Right cardiac atrium (tissue), 5 donors: ENCODE results near the gene TMEM223. TPM values are rescaled to one million over a fixed set of nuclear protein-coding genes. Genes with fewer than 3 reads are reported as not detected.
"Not testable (repeated sequence)": the region's sequence is repeated elsewhere in the genome, so short reads cannot be mapped to it uniquely, and the experiment has no call there.

Experiments
- ATAC-seq, 2 donors: fragments of 200-7000 bp; cut with Tn5 transposase; one replicate each; pipeline versions ENCODE4 v1.8.0 to v1.9.1; 2020; ENCODE audit warnings: moderate library complexity in 2 of 2, mild to moderate bottlenecking in 1 of 2
- DNase-seq, 3 donors: peaks; one replicate each; pipeline ENCODE4 v3.0.0-alpha.2; 2020
- H3K27ac ChIP-seq: one replicate; pipeline ENCODE4 v1.5.1; 2013; ENCODE audit warnings: mild to moderate bottlenecking, low read length, control low read depth, moderate library complexity
- H3K27me3 ChIP-seq: one replicate; pipeline ENCODE4 v1.6.1; 2013; ENCODE audit not compliant: control insufficient read depth, insufficient read depth
- H3K4me1 ChIP-seq: one replicate; pipeline ENCODE4 v1.6.1; 2013; ENCODE audit warnings: low read length; ENCODE audit not compliant: control insufficient read depth, insufficient read depth
- H3K4me3 ChIP-seq: one replicate; pipeline ENCODE4 v1.5.1; 2013; ENCODE audit warnings: low read length, control low read depth
- H3K9me3 ChIP-seq: one replicate; pipeline ENCODE4 v1.6.1; 2013; ENCODE audit warnings: low read length; ENCODE audit not compliant: control insufficient read depth
- WGBS: extraction: QIAGEN DNeasy Blood & Tissue Kit; methylation state at CpG from one replicate; pipeline ENCODE4 v1.1.7; 2013; 5-methylcytosine and 5-hydroxymethylcytosine counted together
- intact Hi-C, 4 donors: fragments of 100-400 bp; cut with DNase I; formaldehyde crosslinking; loops; one replicate each; pipeline versions ENCODE4 v1.11.0 to v1.14.0; 2022 to 2023
- long read RNA-seq, 4 donors: library from polyadenylated mRNA; unstranded; transcript quantifications; one replicate each; pipeline ENCODE4 v2.0.0, GENCODE V29; 2020 to 2021
- polyA plus RNA-seq: library from polyadenylated mRNA; stranded (reverse); fragments of 200-250 nt; gene quantifications from one replicate; pipeline ENCODE4 v1.2.3, GENCODE V29; 2013
- total RNA-seq, 4 donors: library from RNA; stranded (reverse); fragmentation: NEBNext Ultra II Directional; extraction: Animal tissue kit (Norgen Biotek cat#: 25700); gene quantifications; one replicate each; pipeline ENCODE4 v1.2.1, GENCODE V29; 2021
- donor health status: healthy with polysubstance abuse.
- donor health status: DM: no; HTN: yes; CAD: no.
- donor health status: DM: no; HTN: no; CAD: no.
- donor health status: DM: no; HTN: yes; CAD: no; lungs with severe emphysema.
- donor health status: DM: yes; HTN: yes; CAD: no.

Gene TMEM223
- total RNA-seq (10 to 100 TPM; 12.7 to 17.2 (median 16.3) TPM), polyA plus RNA-seq (29.5 TPM)
- long read RNA-seq, donor 1, transcript TMEM223-201 (2 exons, 1,288 nt) = major isoform, 27 of 32 reads
- long read RNA-seq, donor 1, partial matches to known transcripts = 0 of 32 reads
- long read RNA-seq, donor 1, other reads (novel, unspliced or antisense) = 3 of 32 reads
- long read RNA-seq, donor 2, transcript TMEM223-201 (2 exons, 1,288 nt) = major isoform, 6 of 9 reads
- long read RNA-seq, donor 2, partial matches to known transcripts = 0 of 9 reads
- long read RNA-seq, donor 2, other reads (novel, unspliced or antisense) = 1 of 9 reads
- long read RNA-seq, donor 3, transcript TMEM223-201 (2 exons, 1,288 nt) = major isoform, 8 of 18 reads
- long read RNA-seq, donor 3, transcript TMEM223-203 (4 exons, 563 nt) = minor isoform, 5 of 18 reads
- long read RNA-seq, donor 3, partial matches to known transcripts = 0 of 18 reads
- long read RNA-seq, donor 3, other reads (novel, unspliced or antisense) = 5 of 18 reads
- long read RNA-seq, donor 4, transcript TMEM223-201 (2 exons, 1,288 nt) = major isoform, 14 of 23 reads
- long read RNA-seq, donor 4, transcript TMEM223-203 (4 exons, 563 nt) = minor isoform, 7 of 23 reads
- long read RNA-seq, donor 4, partial matches to known transcripts = 0 of 23 reads
- long read RNA-seq, donor 4, other reads (novel, unspliced or antisense) = 2 of 23 reads

- DNase-seq (peak; percentile 92 to 96 (median 96)), ATAC-seq (peak; percentile 91)
- H3K27me3 ChIP-seq = no peaks in the 10 kb centered on the region
- peaks cover 6% of the 10 kb centered on the region for H3K4me1 ChIP-seq
- no peaks in the 10 kb centered on the region for H3K9me3 ChIP-seq
- H3K27ac ChIP-seq = peak within 1 kb of the TSS; percentile 73
- under 1% methylated on average over 58 of the region's 58 CpGs for WGBS
- intact Hi-C loops = loop anchor here in 1 of 4 donors (5.0 kb wide), 1 partner anchor 41 kb away; the partner anchor contains the start of genes STX5 and TEX54
- peak within 1 kb of the TSS; percentile 72 for H3K4me3 ChIP-seq
Measured at GRCh38 chr11:62791501-62792201, at the start of gene TMEM223. TMEM223 (minus strand) TSS chr11:62792006; CDS start chr11:62791994, 12 bp downstream.

DNA sequence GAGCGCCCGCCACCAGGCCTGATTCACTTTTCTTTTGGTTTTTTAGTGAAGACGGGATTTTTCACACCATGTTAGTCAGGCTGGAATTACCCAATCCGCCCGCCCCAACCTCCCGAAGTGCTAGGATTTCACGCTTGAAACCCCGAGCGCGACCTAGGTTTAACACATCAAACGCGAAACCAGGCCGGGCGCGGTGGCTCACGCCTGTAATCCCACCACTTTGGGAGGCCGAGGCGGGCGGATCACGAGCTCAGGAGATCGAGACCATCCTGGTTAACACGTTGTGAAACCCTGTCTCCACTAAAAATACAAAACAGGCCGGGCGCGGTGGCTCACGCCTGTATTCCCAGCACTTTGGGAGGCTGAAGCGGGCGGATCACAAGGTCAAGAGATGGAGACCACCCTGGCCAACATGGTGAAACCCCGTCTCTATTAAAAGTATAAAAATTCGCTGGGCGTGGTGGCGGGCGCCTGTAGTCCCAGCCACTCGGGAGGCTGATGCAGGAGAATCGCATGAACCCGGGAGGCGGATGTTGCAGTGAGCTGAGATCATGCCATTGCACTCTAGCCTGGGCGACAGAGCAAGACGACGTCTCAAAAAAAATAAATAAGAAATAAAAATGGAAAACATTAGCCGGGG, 49.0 kb upstream of the TMEM223 start:
- intact Hi-C loops, H3K4me1 ChIP-seq, H3K27me3 ChIP-seq, H3K9me3 ChIP-seq: not testable (repeated sequence)
- ATAC-seq (peak; percentile 5 to 9), DNase-seq (peak; percentile 70 to 86 (median 84))
- 1% methylated on average over 41 of the region's 41 CpGs for WGBS
- Histone ChIP-seq H3K4me3 (peak overlapping the region; percentile 92), H3K27ac (peak overlapping the region; percentile 99)

GRCh38 chr11:62839050-62839945, 47.5 kb upstream of the TMEM223 start, which contains the start of gene WDR74:
WDR74 (minus strand) TSS chr11:62839590; CDS start chr11:62839570, 20 bp downstream.
- no peaks in the 10 kb centered on the region for H3K4me1 ChIP-seq
- intact Hi-C loops = loop anchor here in 1 of 4 donors (5.0 kb wide), 1 partner anchor 37 kb away; no protein-coding TSS in a partner anchor
- H3K27me3 ChIP-seq = no peaks in the 10 kb centered on the region
- ATAC-seq (peak; percentile 78 to 82), DNase-seq (peak; percentile 93 to 97 (median 97))
- peak within 1 kb of the TSS; percentile 99 for H3K27ac ChIP-seq
- under 1% methylated on average over 62 of the region's 62 CpGs for WGBS
- H3K9me3 ChIP-seq = no peaks in the 10 kb centered on the region
- peak within 1 kb of the TSS; percentile 92 for H3K4me3 ChIP-seq

- intact Hi-C loops = loop anchor here in 1 of 4 donors (5.0 kb wide), 1 partner anchor 33 kb away; no protein-coding TSS in a partner anchor
- Histone ChIP-seq H3K27ac (no peak overlapping the region), H3K9me3 (no peaks in the 10 kb centered on the region), H3K4me1 (peaks cover 6% of the 10 kb centered on the region), H3K4me3 (no peak overlapping the region), H3K27me3 (no peaks in the 10 kb centered on the region)
- WGBS = 88% methylated on average over 8 of the region's 8 CpGs
- no peak for DNase-seq
- ATAC-seq = no peak
Measured at GRCh38 chr11:62835336-62835735, 43.5 kb upstream of the TMEM223 start.

GRCh38 chr11:62832336-62833234, 40.8 kb upstream of the TMEM223 start, which contains the start of gene TEX54:
TEX54 (minus strand) TSS chr11:62832841.
- H3K27ac ChIP-seq = peak within 1 kb of the TSS; percentile 96
- peaks cover 9% of the 10 kb centered on the region for H3K4me1 ChIP-seq
- peak; percentile 5 for ATAC-seq
- no peaks in the 10 kb centered on the region for H3K27me3 ChIP-seq
- peak within 1 kb of the TSS; percentile 86 for H3K4me3 ChIP-seq
- 10% methylated on average over 40 of the region's 40 CpGs for WGBS
- no peaks in the 10 kb centered on the region for H3K9me3 ChIP-seq
- peak; percentile 47 to 71 (median 68) for DNase-seq
- intact Hi-C loops = loop anchor here in 1 of 4 donors (5.0 kb wide), 1 partner anchor 40 kb away; the partner anchor contains the start of gene TMEM223

DNA sequence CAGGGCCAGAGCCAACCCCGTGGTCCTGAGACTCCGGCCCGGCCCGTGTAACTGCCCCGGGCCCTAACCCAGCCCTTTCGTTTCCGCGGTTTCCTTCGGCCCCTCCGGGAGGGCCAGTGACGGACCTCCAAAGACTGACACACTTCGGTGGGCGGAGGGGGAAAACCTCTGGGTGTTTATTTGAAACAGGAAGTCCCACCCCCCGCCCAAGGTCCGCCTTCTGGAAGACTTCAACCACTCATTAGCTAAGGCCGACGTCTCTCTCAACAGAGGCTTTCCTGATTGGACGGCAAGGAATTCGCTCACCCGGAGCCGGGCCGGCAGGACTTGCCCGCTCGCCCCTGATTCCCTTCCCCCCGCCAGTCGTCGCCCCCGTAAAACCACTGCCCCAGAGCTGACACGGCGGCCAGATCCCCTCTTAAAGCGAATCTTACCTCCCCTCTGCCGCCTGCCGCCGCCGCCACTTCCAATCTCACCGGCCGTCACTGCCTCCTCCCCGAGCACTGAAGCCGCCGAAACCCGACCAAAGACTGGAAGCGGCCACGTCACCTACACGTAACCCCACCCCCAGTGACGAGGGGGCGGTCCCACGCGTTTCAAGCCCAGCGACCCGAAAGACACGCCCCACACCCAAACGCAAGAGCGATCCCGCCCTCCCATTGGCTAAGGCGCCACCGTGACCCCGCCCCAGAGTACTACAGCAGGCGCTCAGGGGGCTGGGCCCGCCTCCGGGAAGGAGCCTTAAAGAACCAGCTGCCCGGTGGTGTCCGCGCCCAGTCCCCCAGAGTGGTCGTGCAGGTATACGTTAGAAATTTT, 39.9 kb upstream of the TMEM223 start, which contains the start of gene STX5:
TSS of gene STX5 (minus strand) at position 532 of the 816 bp plus-strand sequence. CDS start 808 bp downstream, outside the sequence.
- DNase-seq (peak; percentile 100), ATAC-seq (peak; percentile 98)
- H3K4me3 ChIP-seq = peak within 1 kb of the TSS; percentile 86
- no peaks in the 10 kb centered on the region for H3K27me3 ChIP-seq
- peaks cover 9% of the 10 kb centered on the region for H3K4me1 ChIP-seq
- peak within 1 kb of the TSS; percentile 96 for H3K27ac ChIP-seq
- intact Hi-C loops = loop anchor here in 1 of 4 donors (5.0 kb wide), 1 partner anchor 39 kb away; the partner anchor contains the start of gene TMEM223
- under 1% methylated on average over 65 of the region's 65 CpGs for WGBS
- no peaks in the 10 kb centered on the region for H3K9me3 ChIP-seq

- Histone ChIP-seq H3K4me3 (peak overlapping the region; percentile 86), H3K27ac (peak overlapping the region; percentile 91), H3K27me3 (no peaks in the 10 kb centered on the region), H3K4me1 (peaks cover 9% of the 10 kb centered on the region), H3K9me3 (no peaks in the 10 kb centered on the region)
- DNase-seq = peak in 2 of 3 donors; percentile 37 to 62
- no peak for ATAC-seq
- intact Hi-C loops = loop anchor here in 1 of 4 donors (5.0 kb wide), 1 partner anchor 39 kb away; the partner anchor contains the start of gene TMEM223
- under 1% methylated on average over 33 of the region's 33 CpGs for WGBS
Measured at GRCh38 chr11:62830904-62831519, 39.2 kb upstream of the TMEM223 start.

DNA sequence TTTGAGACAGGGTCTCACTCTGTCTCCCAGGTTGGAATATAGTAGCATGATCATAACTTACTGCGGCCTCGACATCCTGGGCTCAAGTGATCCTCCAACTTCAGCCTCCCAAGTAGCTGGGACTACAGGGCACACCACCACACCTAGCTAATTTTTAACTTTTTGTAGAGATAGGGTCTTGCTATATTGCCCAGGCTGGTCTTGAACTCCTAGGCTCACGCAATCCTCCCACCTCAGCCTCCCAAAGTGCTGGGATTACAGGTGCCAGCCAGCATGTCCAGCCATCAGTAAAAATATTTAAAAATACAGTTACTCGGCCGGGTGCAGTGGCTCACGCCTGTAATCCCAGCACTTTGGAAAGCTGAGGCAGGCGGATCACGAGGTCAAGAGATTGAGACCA, 36.3 kb upstream of the TMEM223 start:
- H3K27me3 ChIP-seq, H3K4me3 ChIP-seq, intact Hi-C loops, ATAC-seq, H3K9me3 ChIP-seq, H3K27ac ChIP-seq, DNase-seq, H3K4me1 ChIP-seq: not testable (repeated sequence)
- 93% methylated on average over 8 of the region's 8 CpGs for WGBS
